CD4-positive, alpha-beta T cell treated with Interleukin-17A for 1 hour (primary cell): ENCODE measurements around the gene MMP15.
"Not testable (repeated sequence)": the region's sequence is repeated elsewhere in the genome, so short reads cannot be mapped to it uniquely, and the experiment has no call there.

Experiments used
- DNase-seq: peaks from one replicate; pipeline ENCODE4 v3.0.0-alpha.2; 2020

The MMP15 gene

GRCh38 chr16:58051821-58052603 is 26.5 kb downstream of the MMP15 start:
- no peak for DNase-seq

DNA sequence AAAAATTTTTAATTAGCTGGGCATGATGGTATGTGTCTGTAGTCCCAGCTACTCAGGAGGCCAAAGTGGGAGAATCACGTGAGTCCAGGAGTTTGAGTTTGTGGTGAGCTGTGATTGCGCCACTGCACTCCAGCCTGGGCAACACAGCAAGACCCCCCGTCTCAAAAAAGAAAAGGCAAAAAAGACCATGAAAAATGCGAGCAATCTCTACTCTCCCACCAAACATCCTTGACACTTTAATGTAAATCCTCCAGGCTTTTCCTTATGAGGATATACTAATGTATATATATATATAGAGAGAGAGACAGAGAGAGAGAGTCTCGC is 28.1 kb downstream of the MMP15 start:
- DNase-seq, result no peak

- no peak for DNase-seq
These were observed 28.7 kb downstream of the MMP15 start for GRCh38 chr16:58054289-58054688.

GRCh38 chr16:58056580-58056979 is 31.0 kb downstream of the MMP15 start:
- DNase-seq, result no peak

DNA sequence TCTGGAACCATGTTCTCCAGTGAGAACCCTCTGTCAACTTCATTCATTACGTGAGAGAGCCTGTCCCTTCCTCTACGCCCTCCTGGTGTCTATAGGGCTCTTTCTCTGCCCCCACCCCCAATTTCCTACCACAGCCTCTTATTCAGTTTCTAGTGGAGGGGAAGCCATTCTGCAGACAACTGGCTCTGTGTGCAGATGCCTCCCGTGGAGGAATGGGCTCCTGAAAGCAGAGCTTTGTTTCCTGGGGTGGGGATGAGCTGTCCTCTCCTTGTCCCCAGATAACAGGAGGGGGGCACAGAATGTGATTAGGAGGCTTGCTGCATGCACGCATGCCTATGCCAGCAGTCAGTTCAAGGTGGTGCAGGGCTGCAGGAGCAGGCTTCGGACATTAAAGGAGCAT is 31.6 kb downstream of the MMP15 start:
- DNase-seq, result no peak

GRCh38 chr16:58057784-58058183 is 32.2 kb downstream of the MMP15 start:
- DNase-seq, result no peak

DNA sequence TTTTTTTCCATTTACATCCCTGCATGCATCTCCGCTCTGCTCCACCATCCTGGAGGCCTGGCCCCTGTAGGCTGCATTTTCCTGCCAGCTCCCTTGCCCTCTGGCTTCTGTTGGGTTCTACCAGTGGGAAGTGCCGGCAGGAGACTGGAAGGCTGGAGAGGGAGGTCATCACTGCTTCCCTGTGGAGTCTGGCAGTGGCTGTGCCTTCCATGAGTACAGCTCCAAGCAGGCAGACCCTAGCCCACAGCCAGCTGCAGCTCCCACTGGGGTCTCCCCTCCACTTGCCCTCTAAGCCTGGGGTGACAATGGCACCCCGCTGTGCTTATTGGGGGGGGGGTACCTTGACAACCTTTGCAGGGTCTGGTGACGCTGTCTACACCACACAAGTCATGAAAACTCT is 37.3 kb downstream of the MMP15 start:
- DNase-seq, result no peak

DNA sequence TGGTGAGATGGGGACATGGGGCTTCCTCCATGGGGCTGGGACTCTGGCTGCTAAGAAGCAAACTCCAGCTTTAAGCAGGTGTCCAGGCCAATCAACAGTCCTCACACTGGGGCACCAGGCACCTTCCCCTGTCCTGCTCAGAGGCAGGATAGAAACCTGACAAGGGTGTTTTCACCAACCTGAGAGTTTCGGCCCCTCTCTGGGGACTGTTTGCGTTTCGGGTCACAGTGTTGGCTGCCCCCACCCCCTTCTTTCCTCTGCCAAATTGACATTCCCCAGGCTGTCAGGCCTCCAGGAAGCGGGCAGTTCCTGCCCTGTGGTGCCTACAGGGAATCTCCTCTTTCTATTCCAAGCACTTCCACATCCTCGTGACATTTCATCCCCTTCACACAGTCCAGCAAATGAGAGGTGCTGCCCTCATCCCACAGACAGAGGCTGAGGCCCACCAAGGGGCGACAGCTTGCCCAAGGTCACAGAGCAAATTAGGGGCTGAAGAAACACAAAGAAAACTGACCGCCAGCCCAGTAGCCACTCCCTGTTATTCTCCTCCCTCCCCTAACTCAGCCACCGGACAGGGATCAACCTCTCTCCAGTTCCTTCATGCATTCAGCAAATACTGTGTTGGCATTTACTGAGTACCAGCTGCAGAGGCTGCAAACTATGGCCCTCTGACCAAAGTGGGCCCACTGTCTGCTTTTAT is 38.0 kb downstream of the MMP15 start:
- DNase-seq, result no peak

- no peak for DNase-seq
These were observed 45.0 kb downstream of the MMP15 start for GRCh38 chr16:58070585-58070984.

DNA sequence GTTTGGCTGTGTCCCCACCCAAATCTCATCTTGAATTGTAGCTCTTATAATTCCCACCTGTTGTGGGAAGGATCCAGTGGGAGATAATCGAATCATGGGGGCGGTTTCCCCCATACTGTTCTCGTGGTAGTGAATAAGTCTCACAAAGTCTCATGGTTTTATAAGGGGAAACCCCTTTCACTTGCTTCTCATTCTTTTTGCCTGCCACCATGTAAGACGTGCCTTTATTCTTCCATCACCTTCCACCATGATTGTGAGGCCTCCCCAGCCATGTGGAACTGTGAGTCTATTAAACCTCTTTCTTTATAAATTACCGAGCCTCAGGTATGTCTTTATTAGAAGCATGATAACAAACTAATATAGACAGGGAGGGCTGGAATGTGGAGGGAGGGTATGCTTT is 46.6 kb downstream of the MMP15 start:
- not testable (repeated sequence) for DNase-seq

GRCh38 chr16:58073086-58073485 is 47.5 kb downstream of the MMP15 start:
- DNase-seq, result not testable (repeated sequence)

DNA sequence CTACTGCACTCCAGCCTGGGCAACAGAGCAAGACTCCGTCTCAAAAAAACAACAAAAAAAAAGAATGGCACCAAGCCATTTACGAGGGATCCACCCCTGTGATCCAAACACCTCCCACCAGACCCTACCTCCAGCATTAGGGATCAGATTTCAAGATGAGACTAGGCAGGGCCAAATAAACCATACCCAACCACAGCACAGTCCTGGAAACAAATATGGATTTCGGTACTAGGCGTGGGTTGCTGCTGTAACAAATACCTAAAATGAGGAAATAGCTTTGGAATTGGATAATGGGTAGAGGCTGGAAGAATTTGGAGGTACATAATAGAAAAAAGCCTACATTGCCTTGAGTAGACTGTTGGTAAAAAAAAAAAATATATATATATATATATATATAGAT is 49.1 kb downstream of the MMP15 start:
- DNase-seq, result no peak

GRCh38 chr16:58076514-58076913 is 51.0 kb downstream of the MMP15 start:
- DNase-seq, result no peak

GRCh38 chr16:58077796-58078195 is 52.2 kb downstream of the MMP15 start:
- DNase-seq, result no peak

GRCh38 chr16:58080657-58081056 is 55.1 kb downstream of the MMP15 start:
- DNase-seq, result not testable (repeated sequence)

DNA sequence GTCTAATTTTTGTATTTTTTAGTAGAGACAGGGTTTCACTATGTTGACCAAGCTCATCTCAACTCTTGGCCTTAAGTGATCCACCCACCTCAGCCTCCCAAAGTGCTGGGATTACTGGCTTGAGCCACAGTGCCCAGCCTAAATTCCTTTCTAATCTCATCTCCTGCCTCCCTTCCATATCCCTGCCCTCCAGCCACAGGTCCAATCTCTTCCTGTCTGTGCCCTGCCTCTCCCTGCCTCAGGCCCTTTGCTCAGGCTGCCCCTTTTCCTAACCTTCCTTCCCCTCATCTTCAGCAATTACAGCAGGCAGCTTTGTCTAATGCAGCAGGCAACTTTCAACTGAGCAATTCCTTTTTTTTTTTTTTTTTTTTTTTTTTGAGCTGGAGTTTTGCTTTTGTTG is 56.8 kb downstream of the MMP15 start:
- DNase-seq, result no peak

GRCh38 chr16:58084635-58085034 is 59.1 kb downstream of the MMP15 start:
- DNase-seq, result no peak

DNA sequence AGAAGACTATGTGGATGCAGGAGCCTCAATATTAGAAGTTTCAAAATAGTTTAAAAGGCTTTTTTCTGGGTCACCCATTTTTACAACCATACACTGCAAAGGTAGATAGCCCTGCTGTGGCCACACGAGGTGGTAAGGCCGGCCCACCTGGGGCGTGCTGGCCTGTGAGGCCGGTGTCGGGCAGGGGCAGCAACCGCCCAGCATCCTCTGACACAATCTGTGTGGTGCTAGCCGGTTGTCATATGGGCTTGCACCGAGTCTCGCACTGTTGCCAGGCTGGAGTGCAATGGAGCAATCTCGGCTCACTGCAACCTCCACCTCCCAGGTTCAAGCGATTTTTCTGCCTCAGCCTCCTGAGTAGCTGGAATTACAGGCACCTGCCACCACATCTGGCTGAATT is 59.6 kb downstream of the MMP15 start:
- DNase-seq, result no peak

DNA sequence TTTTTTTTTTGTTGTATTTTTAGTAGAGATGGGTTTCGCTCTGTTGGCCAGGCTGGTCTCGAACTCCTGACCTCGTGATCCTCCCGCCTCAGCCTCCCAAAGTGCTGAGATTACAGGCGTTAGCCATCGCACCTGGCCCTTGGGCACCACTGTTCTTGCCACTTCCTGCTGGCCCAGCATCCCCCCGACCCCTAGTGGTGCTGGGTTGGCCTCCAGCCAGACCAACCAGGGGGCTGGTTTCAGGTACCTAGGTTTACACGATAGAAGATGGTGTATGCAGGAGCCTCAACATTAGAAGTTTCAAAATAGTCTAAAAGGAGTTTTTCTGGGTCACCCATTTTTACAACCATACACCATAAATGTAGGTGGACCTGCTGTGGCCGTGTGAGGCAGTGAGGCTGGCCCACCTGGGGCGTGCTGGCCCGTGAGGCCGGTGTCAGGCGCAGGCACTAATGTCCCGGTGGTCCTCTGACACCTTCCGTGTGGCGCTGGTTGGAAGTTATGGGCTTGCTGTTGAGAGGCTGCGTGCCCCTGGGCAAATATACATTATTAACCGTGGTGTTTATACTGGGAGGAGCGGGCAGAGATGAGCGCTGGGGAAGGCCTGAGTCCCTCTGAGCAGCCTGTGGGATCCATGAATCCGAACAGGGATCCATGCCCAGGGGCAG is 60.2 kb downstream of the MMP15 start:
- no peak for DNase-seq

DNA sequence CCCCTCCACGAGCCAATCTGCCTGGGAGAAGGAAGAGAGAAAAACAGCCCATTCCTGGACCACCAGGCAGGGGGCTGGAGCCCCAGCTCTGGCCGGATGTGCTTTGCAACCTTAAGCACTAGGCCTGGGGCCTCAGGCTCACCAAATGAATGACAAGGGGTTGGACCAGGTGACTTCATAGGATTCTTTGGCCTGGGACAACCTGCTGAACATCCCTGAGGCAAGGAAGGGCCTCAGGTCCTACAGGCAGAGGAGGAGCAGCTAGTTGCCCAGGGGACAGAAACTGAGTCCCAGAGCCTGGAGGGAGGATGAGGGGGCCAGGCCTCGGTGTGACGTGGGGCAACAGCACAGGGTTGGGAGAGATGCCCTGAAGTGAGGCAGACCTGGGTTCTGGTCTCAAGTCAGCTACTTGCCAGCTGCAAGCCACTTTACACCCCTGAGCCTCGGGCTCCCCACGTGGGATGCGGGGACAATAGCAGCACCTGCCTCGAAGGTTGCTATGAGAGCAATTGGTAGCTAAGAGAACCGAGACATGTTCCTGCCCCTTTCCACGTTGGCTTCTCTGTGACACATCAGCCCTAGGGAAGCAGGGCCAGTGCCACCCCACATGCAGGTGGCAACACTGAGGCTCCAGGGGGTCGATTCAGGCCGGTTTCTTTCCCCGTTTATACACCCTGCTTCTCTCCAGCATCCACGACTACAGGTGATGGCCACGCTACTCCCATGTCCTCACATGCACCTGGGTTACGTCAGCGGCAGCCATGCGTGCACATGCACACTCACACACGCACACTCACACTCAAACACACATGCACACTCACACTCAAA is 61.0 kb downstream of the MMP15 start:
- no peak for DNase-seq

DNA sequence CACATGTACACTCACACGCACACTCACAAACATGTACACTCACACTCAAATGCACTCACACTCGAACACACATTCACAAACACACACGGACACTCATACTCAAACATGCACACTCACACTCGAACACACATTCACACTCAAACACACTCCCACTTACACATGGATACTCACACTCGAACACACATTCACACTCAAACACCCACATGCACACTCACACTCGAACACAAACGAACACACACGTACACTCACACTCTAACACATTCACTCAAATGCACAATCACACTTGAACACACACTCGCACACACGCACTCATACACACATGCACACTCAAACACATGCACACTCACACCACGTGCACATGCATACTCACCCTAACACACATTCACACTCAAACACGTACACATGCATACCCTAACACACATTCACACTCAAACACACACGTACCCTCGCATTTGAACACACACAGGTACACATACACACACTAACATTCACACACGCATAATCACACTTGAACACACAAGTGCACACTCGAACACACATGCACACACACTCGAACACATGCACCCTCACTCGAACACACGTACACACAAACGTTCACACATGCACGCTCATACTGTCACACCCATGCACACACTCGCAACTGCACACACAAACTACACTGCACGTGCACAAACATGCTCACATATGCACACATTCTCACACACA is 61.8 kb downstream of the MMP15 start:
- DNase-seq, result no peak

- DNase-seq, result no peak
These were observed 62.5 kb downstream of the MMP15 start for GRCh38 chr16:58088091-58088490.

GRCh38 chr16:58090396-58090795 is 64.8 kb downstream of the MMP15 start:
- not testable (repeated sequence) for DNase-seq
